HG03521 (cell line): ENCODE results near the gene CIP2A.

Source experiments
- ATAC-seq: cut with Tn5 transposase; IDR thresholded peaks from one replicate; pipeline ENCODE4 v1.9.1; 2021; ENCODE audit warnings: mild to moderate bottlenecking, moderate library complexity; ENCODE audit not compliant: unreplicated experiment

Gene CIP2A

DNA sequence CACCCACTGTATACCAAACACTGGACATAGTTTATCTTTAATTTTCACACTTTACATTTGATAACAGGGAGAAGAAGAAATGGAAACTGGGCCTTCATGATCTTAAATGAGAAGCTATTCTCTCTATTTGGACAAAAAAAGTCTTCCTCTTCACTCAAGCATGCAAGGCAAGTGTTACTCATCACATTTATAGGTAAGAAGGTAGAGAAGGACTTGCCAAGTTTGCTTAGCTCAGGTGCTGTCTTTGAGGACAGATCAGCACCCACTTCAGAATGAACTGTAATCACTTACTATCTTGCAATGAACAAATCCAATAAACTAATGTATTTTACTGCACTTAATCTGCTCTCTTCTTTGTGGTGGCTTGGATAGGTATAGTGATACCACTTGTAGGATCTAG lies 77.7 kb downstream of the CIP2A start:
- no peak for ATAC-seq

GRCh38 chr3:108511055-108511454 lies 78.2 kb downstream of the CIP2A start:
- ATAC-seq = no peak

DNA sequence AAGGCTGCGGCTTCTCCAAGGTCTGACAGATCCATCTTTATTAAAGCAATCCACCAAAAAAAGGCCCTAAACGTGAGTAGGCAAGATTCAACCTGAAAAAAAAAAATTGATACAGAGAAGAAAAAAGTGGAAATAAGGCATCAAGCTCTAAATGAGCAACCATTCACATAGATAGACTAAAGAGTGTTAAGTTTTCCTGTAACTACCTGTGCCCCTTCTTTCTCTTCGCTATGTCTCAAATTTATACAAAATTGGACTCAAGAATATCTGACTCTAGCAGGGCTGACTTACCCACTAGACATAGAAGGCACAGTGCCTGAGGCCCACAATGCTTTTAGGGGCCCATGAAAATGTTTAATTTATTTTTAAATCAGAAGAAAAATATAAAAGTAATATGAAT lies 78.7 kb downstream of the CIP2A start, which contains the start of gene MYH15:
TSS of gene MYH15 (minus strand) at position 101 of the 400 bp plus-strand sequence. CDS start at position 35, 66 bp downstream.
- ATAC-seq = no peak

DNA sequence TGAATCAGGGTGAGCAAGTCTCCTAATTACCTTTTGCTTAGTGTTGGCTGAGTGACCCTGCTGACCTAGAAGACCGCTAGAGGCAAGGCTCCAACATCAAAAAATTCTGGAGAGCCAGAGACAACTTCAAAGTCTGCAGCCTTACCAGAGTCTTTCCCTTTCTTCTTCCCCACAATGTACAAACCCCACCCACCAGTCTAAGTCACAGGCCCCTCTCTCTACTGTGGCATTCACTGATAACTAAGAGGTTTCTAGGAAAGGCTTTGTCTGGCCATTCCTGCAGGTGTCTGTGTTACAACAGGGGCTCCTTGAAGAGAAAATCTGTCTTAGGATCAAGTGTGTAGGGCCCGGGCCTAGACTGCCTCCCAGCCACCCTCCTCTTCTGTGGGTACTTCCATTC lies 79.4 kb downstream of the CIP2A start:
- no peak for ATAC-seq

DNA sequence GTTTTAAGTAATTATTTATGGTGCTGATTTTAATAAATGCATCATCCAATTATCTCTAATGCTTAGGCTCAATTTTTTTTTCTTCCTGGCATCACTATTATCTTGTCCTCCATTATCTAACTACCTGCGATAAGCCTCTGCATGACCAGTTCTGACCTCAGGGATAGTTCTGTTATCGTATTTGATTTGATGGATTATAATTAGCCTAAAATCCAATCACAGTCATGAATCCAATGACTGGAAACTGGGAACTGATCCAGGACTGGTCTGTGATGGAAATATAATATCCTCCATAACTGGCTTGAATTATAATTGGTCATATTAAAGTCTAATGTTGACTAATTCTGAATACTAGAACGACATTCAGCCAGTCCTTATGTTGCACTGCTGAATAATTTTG lies 80.0 kb downstream of the CIP2A start:
- no peak for ATAC-seq

GRCh38 chr3:108507902-108508301 lies 81.3 kb downstream of the CIP2A start:
- ATAC-seq = no peak

GRCh38 chr3:108505811-108506210 lies 83.4 kb downstream of the CIP2A start:
- ATAC-seq = no peak

DNA sequence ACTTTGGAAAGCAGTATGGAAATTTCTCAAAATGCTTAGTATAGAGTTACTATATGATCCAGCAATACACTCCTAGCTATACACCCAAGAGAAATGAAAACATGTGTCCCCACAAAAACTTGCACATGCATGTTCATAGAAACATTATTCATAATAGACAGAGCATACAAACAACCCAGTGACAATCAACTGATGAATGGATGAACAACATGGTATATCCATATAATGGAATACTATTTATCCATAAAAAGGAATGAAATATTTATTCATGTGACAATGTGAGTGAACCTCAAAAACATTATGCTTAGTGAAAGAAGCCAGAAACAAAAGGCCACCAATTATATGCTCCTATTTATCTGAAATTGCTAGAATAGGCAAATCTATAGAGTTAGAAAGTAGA lies 85.5 kb downstream of the CIP2A start:
- no peak for ATAC-seq

- no peak for ATAC-seq
Measured at GRCh38 chr3:108501535-108501934, 87.7 kb downstream of the CIP2A start.

- ATAC-seq = no peak
Measured at GRCh38 chr3:108500728-108501127, 88.5 kb downstream of the CIP2A start.
